GM21717 (cell line): ENCODE measurements around the gene CAMKK1.
A peak's percentile ranks its signal among the peaks of the same experiment; 100 is the strongest.

Experiments used
- ATAC-seq: cut with Tn5 transposase; IDR thresholded peaks from one replicate; pipeline ENCODE4 v1.9.1; 2021; ENCODE audit warnings: mild to moderate bottlenecking, moderate library complexity; ENCODE audit not compliant: unreplicated experiment

CAMKK1 gene

DNA sequence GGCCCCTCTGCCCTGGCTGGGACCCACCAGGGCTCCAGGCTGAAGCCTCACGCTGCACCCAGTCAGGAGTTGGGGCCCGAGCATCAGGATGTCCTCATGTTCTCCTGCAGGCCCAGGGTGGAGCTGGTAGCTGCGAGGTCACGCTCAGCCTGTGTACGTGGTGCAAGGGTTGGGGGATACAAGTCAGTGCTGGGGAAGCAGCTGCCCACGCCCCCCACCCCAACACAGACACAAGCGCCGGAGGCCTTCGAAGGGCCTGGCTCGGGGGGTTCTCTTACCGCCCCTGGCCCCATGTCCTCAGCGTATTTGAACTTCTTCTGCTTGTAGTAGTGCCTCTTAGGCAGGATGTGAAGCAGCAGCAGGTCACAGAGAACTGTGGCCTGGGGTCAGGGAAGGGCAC lies 4.9 kb upstream of the CAMKK1 start:
- no peak for ATAC-seq

DNA sequence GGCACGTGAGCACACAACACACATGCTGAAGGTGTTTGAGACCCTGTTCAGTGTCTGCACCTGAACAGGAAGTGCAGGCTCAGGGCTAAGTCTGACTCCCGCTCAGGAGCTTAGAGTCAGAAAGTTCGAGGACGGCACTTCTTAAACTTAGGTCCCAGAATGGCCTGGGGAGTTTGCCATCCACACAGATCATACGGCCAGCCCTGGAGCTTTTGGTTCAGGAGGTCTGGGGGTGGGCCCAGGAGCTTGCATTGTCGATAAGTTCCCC lies 4.0 kb upstream of the CAMKK1 start:
- ATAC-seq: no peak

DNA sequence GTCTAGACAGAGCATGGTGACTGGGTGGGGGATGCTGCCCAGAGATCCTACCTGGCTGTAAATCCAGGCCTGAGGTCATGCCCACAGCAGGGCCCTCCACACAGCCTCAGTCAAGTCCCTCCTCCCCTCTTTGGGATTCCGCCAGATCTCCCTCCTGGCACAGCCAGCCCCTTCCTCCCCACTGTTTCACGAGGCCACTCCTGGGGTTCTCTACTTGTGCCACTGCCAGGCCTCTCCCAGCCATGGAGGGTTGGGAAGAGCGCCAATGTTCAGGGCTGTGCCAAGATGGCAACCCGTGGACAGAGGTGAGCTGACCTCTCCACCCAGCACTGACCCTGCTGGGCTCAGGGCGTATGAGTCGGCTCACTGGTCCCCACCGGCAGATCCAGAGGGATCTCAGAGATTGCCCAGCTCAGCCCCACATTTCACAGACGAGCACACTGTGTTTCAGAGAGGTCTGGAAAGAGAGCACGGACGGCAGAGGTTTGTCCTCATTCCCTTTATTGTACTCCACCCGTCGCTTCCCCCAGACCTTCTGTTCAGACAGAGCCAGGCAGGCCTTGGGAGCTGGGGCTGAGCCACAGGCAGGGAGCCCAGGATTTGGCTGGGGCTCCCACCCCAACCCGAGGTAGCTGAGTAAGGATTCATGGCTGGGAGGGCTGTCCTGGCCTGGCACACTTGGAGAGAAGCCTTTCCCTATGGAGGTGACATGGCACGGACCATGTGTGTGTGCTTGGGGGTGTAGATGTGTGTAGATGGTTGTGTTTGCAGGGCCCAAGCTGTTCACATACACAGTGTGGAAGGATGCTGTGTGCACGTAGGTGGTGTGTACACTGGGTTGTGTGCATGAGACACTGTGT lies 3.5 kb upstream of the CAMKK1 start:
- ATAC-seq: no peak

DNA sequence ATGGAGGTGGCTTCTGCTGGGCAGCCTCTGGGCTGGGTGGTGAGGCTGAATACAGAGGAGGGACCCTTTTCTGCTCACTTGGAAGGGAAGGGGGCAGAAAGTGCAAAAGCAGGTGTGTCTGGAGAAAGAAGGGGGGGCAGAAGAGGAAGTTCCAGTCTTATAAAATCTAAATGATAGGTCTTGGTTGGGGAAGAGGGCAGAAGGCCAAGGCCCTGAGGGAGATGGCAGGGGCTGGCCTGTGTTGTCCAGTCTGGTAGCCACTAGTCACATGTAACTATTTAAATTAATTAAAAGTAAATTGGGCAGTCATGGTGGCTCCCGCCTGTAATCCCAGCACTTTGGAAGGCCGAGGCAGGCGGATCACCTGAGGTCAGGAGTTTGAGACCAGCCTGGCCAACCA lies 2.5 kb upstream of the CAMKK1 start:
- ATAC-seq: no peak

DNA sequence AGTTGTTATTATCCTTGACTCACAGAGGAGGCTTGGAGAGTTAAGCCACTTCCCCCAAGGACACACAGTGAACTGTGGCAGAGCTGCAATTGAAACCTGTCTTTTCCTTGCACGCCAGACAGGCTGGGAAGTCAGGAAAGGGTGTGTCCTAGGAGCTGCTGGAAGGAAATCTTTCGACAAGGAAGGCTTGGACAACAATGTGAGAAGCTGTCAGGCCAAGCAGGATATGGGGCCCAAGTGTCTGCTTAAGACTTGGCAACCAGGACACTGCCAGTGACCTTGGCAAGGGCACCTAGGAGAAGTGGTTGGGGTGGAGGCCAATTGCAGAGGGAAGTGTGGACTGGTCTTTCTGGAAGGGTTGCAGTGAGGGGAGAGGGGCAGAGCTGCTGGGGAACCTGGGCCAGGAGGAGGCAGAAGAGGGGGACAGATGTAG lies 2.1 kb upstream of the CAMKK1 start:
- ATAC-seq: no peak

DNA sequence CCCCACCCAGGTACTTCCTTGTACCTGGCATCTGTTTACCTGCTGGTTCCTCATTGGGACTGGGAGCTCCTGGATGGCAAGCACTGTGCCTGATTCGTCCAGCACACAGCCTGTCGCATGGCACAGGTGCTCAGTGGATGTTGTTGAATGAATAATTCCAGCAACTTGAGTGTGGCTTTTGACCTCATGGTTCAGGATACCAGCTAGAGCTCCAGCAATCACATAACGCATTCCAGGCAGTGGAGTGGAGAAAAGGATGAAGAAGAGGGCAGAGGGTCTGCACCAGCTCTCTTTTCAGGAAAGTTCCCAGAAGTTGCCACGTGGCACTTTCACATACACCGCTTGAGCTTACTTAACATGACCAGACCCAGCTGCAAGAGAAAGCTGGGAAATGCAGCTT lies 1.3 kb upstream of the CAMKK1 start:
- ATAC-seq: no peak

DNA sequence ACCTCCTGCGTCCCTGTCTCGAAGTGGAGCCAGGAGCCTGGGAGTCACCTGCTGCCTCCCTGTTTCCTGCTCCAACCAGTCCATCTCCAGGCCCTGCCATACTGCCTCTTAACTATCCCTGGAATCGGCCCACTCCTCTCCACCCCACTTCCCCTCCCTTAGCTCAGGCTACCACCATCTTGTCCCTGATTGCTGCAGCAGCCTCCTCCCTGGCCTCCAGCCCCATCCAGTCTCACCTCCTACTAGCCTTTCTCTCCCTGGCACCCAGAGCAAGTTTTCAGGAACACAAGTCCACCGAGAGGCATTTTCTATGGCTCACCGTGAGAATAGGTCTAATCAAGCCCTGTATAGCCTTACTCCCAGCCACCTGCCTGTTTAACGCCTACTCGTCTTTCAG lies 865 bp upstream of the CAMKK1 start:
- no peak for ATAC-seq

DNA sequence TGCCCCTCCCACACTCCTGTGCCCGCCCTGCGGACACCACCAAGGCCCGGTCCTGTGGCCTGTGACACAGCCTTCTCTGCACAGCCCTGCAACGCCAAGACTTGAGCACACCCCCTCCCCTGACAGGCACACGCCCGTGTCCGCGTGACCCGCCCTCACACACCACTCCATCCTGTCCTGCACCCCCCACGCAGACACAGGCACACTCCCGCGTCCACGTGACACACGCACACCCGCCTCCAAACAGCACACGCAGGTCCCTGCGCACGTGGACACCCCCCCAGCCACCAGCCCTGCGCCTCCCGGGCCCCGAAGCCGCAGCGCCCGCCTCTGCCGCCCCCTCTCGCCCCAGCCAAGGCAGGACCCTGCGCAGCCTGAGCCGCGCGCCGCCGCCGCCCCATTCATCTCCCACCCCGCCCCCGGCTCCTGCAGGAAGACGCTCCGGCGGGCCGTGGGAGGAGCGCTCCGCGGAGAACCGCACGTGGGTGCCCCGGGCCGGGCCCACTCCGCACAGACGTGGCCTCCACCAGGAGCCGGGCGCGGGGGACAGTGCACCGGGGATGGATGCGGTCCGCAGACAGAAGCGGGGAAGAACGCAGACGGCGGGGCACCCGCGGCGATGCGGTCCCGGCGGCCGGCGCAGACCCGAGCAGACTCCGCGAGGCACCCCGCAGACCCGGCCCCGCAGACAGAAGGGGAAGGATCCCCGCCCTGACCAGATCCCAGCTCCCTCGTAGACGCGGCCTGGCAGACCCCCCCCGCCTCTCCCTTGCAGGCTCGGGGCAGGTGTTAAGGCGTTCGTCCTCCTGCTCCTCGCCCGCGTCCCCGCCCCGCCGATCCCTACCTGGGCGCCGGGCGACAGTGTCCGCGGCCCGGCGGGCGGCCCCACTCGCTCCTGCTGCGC lies 506 bp downstream of the CAMKK1 start:
- ATAC-seq: peak; percentile 19

DNA sequence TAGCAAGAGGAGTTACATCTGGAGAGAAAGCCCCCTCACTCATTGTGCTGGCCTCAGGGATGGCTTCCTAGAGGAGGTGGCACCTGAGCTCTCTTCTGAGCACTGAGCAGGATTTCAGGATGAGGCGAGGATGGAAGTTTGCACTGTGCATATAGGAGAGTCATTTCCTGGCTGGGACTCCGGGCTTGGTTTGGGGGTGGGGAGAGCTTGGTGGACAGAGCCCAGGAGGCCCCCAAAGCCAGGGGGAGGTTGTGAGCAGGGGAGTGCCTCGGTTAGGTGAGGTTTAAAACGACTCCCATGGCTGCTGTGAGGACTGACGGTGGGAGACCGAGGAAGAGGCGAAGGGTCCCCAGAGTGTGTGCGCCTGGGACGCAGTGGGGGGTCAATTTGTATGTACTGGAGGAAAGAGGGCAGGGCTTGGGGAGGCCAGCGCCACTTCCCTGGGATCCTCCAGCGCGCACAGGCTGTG lies 1.2 kb downstream of the CAMKK1 start:
- no peak for ATAC-seq

DNA sequence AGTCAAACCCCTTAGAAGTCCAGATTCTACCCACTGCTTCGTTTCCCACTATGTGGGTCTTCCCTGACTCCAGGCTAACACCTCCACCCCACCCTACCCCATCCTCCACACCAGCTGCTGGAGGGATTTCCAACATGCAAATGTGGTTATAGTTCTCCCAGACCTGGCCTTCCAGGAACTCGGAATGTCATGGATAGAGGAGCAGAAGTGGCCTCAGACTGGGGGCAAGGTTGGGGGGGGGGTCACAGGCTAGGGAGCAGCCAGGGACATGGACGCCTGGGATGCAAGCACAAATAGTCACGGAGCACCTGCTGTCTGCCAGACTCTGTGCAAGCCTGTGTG lies 2.0 kb downstream of the CAMKK1 start:
- no peak for ATAC-seq

DNA sequence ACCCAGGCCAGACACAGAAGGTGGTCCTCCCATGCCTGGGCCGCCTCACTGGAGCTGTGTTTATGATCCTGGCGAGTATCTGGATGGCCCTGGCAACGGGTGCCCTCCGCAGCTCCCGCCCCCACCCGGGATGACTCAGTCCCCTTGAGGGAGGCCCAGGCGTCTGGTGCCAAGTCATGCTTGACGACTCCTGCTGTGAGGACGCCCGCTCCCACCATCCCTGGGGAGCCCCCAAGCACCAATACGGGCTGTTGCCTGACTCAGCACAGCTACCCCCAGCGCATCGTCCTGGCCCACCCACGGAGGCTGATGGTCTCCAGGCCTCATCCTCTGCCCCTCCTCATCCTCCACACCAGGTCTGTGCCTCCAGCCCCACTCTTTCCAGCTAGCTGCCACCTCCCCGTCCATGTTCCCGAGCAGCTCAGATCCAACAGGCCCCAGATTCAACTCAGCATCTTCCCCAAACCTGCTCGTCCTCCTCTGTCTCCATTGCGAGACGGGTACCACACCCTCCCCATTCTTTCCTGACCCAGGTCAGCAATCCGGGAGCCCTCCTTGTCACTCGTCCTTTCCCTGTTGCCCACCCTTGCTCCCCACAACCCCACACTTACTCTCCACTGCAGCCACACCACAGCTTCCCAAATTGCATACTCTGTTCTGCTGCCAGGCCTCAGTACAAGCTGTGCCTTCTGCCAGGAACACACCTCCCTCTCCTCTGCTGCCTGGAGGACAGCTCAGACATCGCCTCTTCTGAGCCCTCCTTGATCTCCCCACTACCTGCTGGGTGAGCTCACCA lies 2.6 kb downstream of the CAMKK1 start:
- ATAC-seq: no peak

DNA sequence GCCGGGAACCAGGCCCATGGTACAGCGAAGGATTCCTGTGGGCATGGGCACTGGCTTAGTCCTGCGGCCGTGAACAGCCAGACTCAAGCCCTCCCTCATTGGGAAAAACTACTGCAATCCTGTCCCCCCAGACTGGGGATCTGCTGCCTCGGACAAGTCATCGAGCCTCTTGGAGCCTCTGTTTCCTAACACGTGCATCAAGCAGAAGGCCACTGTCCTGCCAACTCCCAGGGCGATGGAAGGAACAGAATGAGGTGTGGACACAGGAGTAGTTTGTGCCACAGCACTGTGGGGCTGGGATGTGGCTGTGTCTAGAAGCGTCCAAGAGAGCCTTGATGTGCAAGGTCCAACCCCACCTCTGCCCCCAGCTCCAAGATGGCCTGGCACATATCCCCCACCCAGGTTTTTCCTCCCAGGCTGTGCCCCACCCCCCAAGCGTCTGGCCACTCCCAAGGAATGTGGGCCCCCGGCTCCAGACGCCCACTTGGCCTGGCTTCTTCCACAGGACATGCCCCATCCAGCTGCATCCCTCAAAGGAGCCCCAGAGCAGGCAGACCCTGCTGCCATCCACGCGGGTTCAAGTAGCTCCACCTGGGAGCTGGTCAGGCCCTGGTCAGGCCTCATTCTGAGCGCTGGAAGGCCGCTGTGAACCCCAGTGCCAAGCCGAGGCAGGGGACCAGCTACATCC lies 3.4 kb downstream of the CAMKK1 start:
- no peak for ATAC-seq

DNA sequence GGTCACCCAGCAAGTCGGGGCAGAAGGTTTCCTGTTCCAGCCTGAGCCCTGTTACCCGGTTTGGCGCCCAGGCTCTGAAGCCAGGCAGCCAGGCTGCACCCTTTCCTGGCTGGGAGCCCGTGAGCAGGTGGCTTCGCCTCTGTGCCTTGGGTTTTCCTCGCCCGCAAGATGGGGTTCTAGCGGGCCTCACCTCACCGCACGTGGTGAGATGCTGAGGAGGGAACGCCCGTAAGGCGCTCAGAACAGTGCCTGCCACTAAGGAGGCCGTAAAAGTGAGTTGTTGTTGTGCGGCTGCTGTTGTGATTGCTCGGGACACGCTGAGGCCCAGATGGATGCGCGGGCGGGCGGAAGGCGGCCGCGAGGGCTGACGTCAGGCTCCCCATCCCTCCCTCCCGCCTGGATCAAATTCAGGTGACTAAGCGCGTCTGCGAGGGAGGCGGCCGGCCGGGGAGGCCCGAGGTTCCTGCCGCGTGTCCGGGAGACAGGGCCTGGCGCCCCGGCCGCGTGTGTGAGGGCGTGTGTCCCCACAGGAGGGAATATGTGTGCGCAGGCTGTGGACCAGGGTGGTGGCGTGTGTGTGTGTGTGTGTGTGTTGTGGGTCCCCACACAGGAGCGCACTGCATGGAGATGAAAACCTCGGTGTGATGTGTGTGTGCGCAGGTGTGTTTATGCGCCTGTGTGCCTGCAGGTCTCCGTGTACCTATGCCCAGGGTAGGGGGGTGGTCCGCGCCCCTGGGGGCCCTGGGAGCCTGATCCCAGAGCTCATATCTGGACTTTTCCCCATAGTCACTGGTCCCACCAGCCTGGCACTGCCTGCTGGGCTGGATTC lies 4.3 kb downstream of the CAMKK1 start:
- no peak for ATAC-seq

DNA sequence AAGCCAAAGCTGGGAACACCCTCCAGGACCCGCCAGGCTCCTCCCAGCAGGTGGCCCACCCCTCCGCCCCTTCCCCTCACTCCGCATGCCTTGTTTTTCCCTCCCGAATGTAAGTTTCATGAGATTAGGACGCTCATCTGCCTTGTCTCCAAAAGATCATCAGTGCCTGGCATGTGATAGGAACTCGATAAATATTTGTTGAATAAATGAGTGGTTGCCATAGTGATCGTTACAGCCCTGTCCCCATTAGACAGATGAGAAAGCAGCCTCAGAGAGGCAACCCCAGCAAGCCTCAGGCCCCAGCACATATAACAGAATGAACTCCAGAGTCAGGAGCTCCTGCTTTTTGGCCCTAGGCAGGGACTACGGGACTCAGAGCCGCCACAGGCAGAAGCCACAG lies 5.0 kb downstream of the CAMKK1 start:
- no peak for ATAC-seq

DNA sequence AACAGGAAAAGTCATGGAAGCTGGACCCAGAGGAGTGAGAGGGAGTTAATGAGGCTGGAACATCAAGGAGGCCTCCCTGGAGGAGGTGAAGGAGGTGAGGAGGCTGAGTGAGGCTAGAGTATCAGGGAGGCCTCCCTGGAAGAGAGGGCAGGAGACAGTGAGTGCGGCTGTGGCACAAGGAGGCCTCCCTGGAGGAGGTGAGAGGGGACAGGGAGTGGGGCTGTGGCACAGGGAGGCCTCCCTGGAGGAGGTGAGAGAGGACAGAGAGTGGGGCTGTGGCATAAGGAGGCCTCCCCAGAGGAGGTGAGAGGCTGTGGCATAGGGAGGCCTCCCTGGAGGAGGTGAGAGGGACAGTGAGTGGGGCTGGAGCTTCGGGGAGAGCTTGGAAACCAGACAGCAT lies 5.5 kb downstream of the CAMKK1 start:
- ATAC-seq: no peak

DNA sequence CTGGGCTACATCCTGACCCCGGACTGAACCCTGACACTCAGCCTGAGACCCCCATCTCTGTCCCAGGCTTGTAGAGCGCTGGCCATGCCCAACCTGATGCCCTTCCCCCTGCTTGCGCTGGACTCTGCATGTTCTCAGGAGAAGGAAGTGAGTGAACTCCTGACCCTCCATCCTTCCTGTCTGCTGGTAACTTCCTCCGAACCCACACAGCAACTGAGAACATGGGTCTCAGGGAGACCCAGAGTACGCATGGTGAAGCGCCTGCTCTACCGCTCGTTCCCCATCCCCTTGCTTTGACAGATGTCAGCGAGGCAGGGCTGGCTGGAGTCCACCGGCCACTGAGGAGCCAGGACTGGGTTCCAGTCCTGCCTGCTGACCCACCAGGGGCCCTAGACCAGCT lies 6.1 kb downstream of the CAMKK1 start:
- ATAC-seq: no peak

DNA sequence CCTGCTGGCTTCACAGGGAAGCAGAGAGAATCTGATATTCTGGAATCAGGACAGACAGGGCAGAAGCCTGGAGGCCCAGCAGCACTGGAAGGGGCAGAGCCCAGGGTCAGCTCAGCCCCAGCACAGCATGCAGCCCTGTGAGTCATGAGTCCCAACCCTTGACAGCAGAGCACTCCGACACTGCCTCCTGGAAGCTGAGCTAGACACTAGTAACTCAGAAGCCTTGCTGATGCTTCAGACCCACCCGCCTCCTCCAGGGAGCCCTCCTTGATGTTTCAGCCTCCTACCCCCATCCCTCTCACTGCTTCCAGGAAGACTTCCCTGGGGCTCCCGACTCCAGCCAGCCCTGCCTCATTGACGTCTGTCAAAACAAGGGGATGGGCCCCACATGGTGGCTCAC lies 6.9 kb downstream of the CAMKK1 start:
- no peak for ATAC-seq

DNA sequence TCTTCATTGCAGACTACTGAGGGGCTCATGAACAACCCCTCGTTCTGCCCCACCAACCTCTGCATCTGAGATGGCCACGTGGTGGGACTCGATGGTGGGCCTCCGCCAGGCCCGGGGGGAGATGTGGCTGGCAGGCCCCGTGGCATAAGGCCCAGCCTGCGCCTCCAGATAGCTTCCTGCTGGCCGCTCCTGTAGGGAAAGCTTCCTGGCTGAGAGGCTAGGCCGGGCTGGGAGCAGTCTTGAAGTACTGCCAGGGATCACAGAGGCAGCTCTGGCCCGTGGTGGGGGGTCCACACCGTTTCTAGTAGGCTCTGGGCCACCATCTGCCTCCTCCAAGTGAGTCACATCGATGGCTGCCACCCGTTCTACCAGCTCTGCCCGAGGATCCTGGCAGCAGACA lies 7.6 kb downstream of the CAMKK1 start:
- no peak for ATAC-seq

DNA sequence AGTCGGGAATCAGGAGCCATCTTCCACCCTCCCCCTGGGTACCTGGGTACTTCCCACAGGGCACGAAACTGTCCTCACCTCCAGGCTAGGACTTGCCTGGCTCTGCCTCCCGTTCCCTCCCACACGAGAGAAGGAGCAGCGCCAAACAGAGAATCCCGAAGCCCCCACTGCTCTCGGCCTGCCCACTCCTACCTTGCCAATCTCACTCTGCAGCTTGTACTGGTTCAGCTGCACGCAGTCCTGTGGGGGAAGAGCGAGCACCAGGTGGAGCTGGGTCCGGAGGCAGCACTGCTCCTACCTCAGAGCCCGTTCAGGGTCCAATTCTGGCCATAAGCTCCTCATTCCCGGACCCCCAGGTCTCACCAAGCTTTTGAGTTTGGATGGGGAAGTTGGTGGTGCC lies 8.7 kb downstream of the CAMKK1 start:
- ATAC-seq: no peak

DNA sequence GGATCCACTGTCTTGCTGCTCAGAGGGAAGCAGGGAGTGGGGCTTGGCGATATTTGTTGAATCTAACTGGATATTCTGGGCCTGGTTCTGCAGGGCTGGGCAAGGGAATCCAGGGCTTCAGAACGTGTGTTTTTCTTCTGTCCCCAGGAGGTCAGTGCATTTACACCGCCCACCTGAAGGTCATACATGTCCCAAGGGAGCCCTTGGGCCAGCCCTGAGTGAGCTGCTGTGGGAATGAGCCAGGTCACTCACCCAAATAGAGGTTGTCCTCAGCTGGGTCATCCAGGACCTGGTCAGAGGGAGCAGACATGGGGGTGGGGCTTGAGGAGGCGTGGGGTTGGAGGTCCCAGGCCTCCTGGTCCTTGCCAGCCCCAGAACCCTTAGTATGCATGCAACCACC lies 10.6 kb downstream of the CAMKK1 start:
- ATAC-seq: no peak
